K562 (cell line): ENCODE results near the gene ORMDL3. TPM values are rescaled to one million over a fixed set of nuclear protein-coding genes. Genes with fewer than 3 reads are reported as not detected.

Experiments
- ATAC-seq: fragments of 200-7000 bp; cut with Tn5 transposase; 3 replicates; pipeline ENCODE4 v1.9.1; 2020; ENCODE audit warnings: moderate library complexity
- BruUV-seq: library from RNA; stranded (reverse); fragments of 400-500 nt; replicated peaks from 2 replicates; lab custom pipeline; 2021; lab: Mats Ljungman, UMichigan
- CTCF ChIA-PET: fragments of 300-600 bp; formaldehyde crosslinking; extraction: SDS; loops from one replicate; lab custom pipeline; 2021; ENCODE audit warnings: low intra/inter-chr PET ratio; lab: Yijun Ruan, JAX
- POLR2A ChIA-PET: fragments of 300-600, 350-650 bp; sonication (Branson Sonifier 250); formaldehyde crosslinking; extraction: SDS; loops from one replicate; lab custom pipeline; 2021; ENCODE audit warnings: antibody characterized with exemption, inconsistent platforms; lab: Yijun Ruan, JAX
- DNase-seq, 4 experiments: peaks; one replicate each; pipeline versions ENCODE4 v3.0.0 to v3.0.0-alpha.2; 2011 to 2018; ENCODE audit warnings: low spot score in 3 of 4, mixed read lengths in 3 of 4; ENCODE audit errors: extremely low read depth in 1 of 4
- FAIRE-seq: peaks from 2 replicates; lab custom pipeline; 2011; peaks lifted over from hg19 to GRCh38; lab: Jason Lieb, UNC
- H2AFZ ChIP-seq: 2 replicates; pipeline ENCODE4 v1.6.0; 2011; ENCODE audit warnings: low read depth, low read length, control low read depth, inconsistent platforms
- H3K27ac ChIP-seq: fragments of 200-600 bp; 3 replicates; pipeline ENCODE4 v1.8.0; 2011; ENCODE audit warnings: low read depth, mild to moderate bottlenecking, control low read depth, inconsistent platforms, low read length, moderate library complexity, mixed read lengths; ENCODE audit errors: extremely low read depth
- H3K27me3 ChIP-seq, 2 experiments: fragments of 300-600 bp in 1 of 2; 2 replicates in 1 of 2; 3 replicates in 1 of 2; pipeline versions ENCODE4 v1.6.0 to v1.8.0; 2011; ENCODE audit warnings: inconsistent platforms in 2 of 2, low read length in 2 of 2, mild to moderate bottlenecking in 1 of 2, mixed read lengths in 1 of 2, moderate library complexity in 1 of 2; ENCODE audit not compliant: control insufficient read depth in 2 of 2, insufficient read depth in 2 of 2
- H3K36me3 ChIP-seq: fragments of 300-600 bp; 3 replicates; pipeline ENCODE4 v1.8.0; 2011; ENCODE audit warnings: mild to moderate bottlenecking, low read length, inconsistent platforms; ENCODE audit not compliant: control insufficient read depth, insufficient read depth
- H3K4me1 ChIP-seq, 2 experiments: fragments of 200-600 bp in 1 of 2; replicated peaks in 1 of 2; 2 replicates in 1 of 2; 3 replicates in 1 of 2; pipeline versions ENCODE4 v1.5.1 to v1.8.0; 2011; ENCODE audit warnings: inconsistent platforms in 2 of 2, low read length in 2 of 2, mild to moderate bottlenecking in 1 of 2, mixed read lengths in 1 of 2, moderate library complexity in 1 of 2; ENCODE audit not compliant: control insufficient read depth in 2 of 2, insufficient read depth in 2 of 2
- H3K4me2 ChIP-seq: 2 replicates; pipeline ENCODE4 v1.6.1; 2011; ENCODE audit warnings: low read length, control low read depth, inconsistent platforms, mixed read lengths; ENCODE audit not compliant: insufficient read depth
- H3K4me3 ChIP-seq: fragments of 200-600 bp; sonication (generic), shearing (Covaris generic); 2 replicates; pipeline ENCODE4 v1.5.1; 2016; ENCODE audit warnings: control low read depth, inconsistent platforms
- H3K79me2 ChIP-seq: fragments of 200-600 bp; 3 replicates; pipeline ENCODE4 v1.8.0; 2011; ENCODE audit warnings: low read length, inconsistent platforms; ENCODE audit not compliant: control insufficient read depth, insufficient read depth
- H3K9ac ChIP-seq, 2 experiments: 2 replicates each; pipeline versions ENCODE4 v1.6.0 to v1.6.1; 2011; ENCODE audit warnings: low read depth in 2 of 2, low read length in 2 of 2, control low read depth in 1 of 2, inconsistent platforms in 1 of 2, mild to moderate bottlenecking in 1 of 2, mixed read lengths in 1 of 2; ENCODE audit not compliant: insufficient read depth in 1 of 2
- H3K9me1 ChIP-seq: one replicate; pipeline ENCODE4 v1.6.0; 2011; ENCODE audit warnings: inconsistent platforms, mild to moderate bottlenecking, low read length, moderate library complexity; ENCODE audit not compliant: control insufficient read depth, insufficient read depth
- H3K9me3 ChIP-seq: replicated peaks from 2 replicates; pipeline ENCODE4 v1.5.1; 2011; ENCODE audit warnings: low read depth, low read length, inconsistent platforms; ENCODE audit not compliant: control insufficient read depth, insufficient read depth
- H4K20me1 ChIP-seq: replicated peaks from 2 replicates; pipeline ENCODE4 v1.6.1; 2011; ENCODE audit warnings: low read length, inconsistent platforms, mixed read lengths; ENCODE audit not compliant: control insufficient read depth, insufficient read depth
- ATF3 ChIP-seq, 2 experiments: fragments of 450-650 bp in 1 of 2; sonication (generic) in 1 of 2; formaldehyde crosslinking in 1 of 2; IDR thresholded peaks in 1 of 2; conservative IDR thresholded peaks in 1 of 2; 2 replicates each; pipeline versions ENCODE4 v1.6.1 to v1.8.1; 2016 to 2023; ENCODE audit warnings: mild to moderate bottlenecking in 2 of 2, moderate library complexity in 2 of 2, inconsistent platforms in 1 of 2, missing genetic modification reagents in 1 of 2
- ATF7 ChIP-seq: fragments of 450-650 bp; IDR thresholded peaks from 2 replicates; pipeline ENCODE4 v1.7.1; 2014; ENCODE audit warnings: mild to moderate bottlenecking, moderate library complexity
- CBFA2T3 ChIP-seq: fragments of 450-650 bp; IDR thresholded peaks from 2 replicates; pipeline ENCODE4 v1.6.1; 2017
- CHD4 ChIP-seq: fragments of 200-600 bp; sonication (generic); IDR thresholded peaks from 3 replicates; pipeline ENCODE4 v1.6.1; 2012; ENCODE audit warnings: low read depth, mild to moderate bottlenecking, mixed read lengths, low read length, inconsistent platforms; ENCODE audit not compliant: insufficient read depth, insufficient replicate concordance, poor library complexity, severe bottlenecking
- E2F6 ChIP-seq, 2 experiments: IDR thresholded peaks; 2 replicates each; pipeline ENCODE4 v1.6.1; 2011; ENCODE audit warnings: borderline replicate concordance in 1 of 2, control low read depth in 1 of 2, low read depth in 1 of 2, low read length in 1 of 2, mild to moderate bottlenecking in 1 of 2, mixed read lengths in 1 of 2, moderate library complexity in 1 of 2; ENCODE audit not compliant: insufficient read depth in 1 of 2, insufficient read length in 1 of 2, poor library complexity in 1 of 2, severe bottlenecking in 1 of 2; ENCODE audit errors: extremely low read depth in 1 of 2
- E4F1 ChIP-seq: fragments of 250-450 bp; sonication (Bioruptor Pico); IDR thresholded peaks from 2 replicates; pipeline ENCODE4 v1.5.0; 2021; ENCODE audit warnings: mild to moderate bottlenecking, borderline replicate concordance
- ELK3 ChIP-seq: fragments of 450-650 bp; formaldehyde crosslinking; IDR thresholded peaks from 2 replicates; pipeline ENCODE4 v1.4.0; 2020; ENCODE audit warnings: mild to moderate bottlenecking
- FOXJ3 ChIP-seq: sonication (generic); formaldehyde crosslinking; IDR thresholded peaks from 2 replicates; pipeline ENCODE4 v1.4.0; 2020; ENCODE audit warnings: mild to moderate bottlenecking, missing genetic modification reagents
- IRF2 ChIP-seq: sonication (generic); formaldehyde crosslinking; IDR thresholded peaks from 2 replicates; pipeline ENCODE4 v1.8.1; 2022; ENCODE audit warnings: mild to moderate bottlenecking, missing genetic modification reagents
- KDM1A ChIP-seq, 2 experiments: fragments of 450-650 bp; IDR thresholded peaks; 2 replicates each; pipeline ENCODE4 v1.6.1; 2016; ENCODE audit warnings: mild to moderate bottlenecking in 2 of 2
- KLF16 ChIP-seq: IDR thresholded peaks from 2 replicates; pipeline ENCODE4 v1.6.1; 2016; ENCODE audit warnings: antibody characterized with exemption
- MCM3 ChIP-seq: fragments of 450-650 bp; IDR thresholded peaks from 2 replicates; pipeline ENCODE4 v1.6.1; 2016
- SMAD1 ChIP-seq: fragments of 150-350 bp; IDR thresholded peaks from 2 replicates; pipeline ENCODE4 v1.6.1; 2014; ENCODE audit warnings: low read length, low read depth; ENCODE audit not compliant: partially characterized antibody
- TAF9B ChIP-seq: fragments of 450-650 bp; IDR thresholded peaks from 2 replicates; pipeline ENCODE4 v1.6.1; 2018; ENCODE audit warnings: mild to moderate bottlenecking; ENCODE audit not compliant: partially characterized antibody
- THRAP3 ChIP-seq: fragments of 450-650 bp; IDR thresholded peaks from 2 replicates; pipeline ENCODE4 v1.6.1; 2016; ENCODE audit warnings: mild to moderate bottlenecking, inconsistent platforms, borderline replicate concordance
- ZFP1 ChIP-seq: fragments of 450-650 bp; formaldehyde crosslinking; IDR thresholded peaks from 2 replicates; pipeline ENCODE4 v1.4.0; 2020; ENCODE audit warnings: mild to moderate bottlenecking, mixed read lengths
- ZNF263 ChIP-seq: sonication (generic); formaldehyde crosslinking; IDR thresholded peaks from 2 replicates; pipeline ENCODE4 v1.8.0; 2022; ENCODE audit warnings: mild to moderate bottlenecking, missing genetic modification reagents, borderline replicate concordance
- WGBS: fragments of 100-300 bp; shearing (Covaris generic); methylation state at CpG from one replicate; pipeline ENCODE4 v1.1.6; 2016; ENCODE audit warnings: low coverage, mixed read lengths; ENCODE audit not compliant: insufficient coverage; ENCODE audit errors: missing lambda C conversion rate; 5-methylcytosine and 5-hydroxymethylcytosine counted together
- in situ Hi-C: fragments of 300-500 bp; cut with MboI; formaldehyde crosslinking; loops from 4 replicates; pipeline ENCODE4 v1.15.0; 2018; ENCODE audit warnings: inconsistent platforms, mixed read lengths
- intact Hi-C: fragments of 100-400 bp; cut with micrococcal nuclease; formaldehyde crosslinking; loops from 2 replicates; pipeline ENCODE4 v1.14.2; 2022
- polyA plus RNA-seq, 8 experiments: library from polyadenylated mRNA; depleted of rRNA in 4 of 8; stranded (reverse) in 5 of 8; unstranded in 3 of 8; fragments of >200 nt; fragmentation: Nextera tagmentation in 2 of 8; fragmentation: Illumina TruSeq in 1 of 8; extraction: Ambion mirVana in 2 of 8; extraction: Trizol in 1 of 8; gene quantifications; 2 replicates each; pipeline versions ENCODE4 v1.2.1 to v1.2.3, GENCODE V29; 2011 to 2014; ENCODE audit warnings: inconsistent platforms in 1 of 8, missing spikeins in 1 of 8
- total RNA-seq, 7 experiments: library from RNA; depleted of rRNA in 6 of 7; stranded (reverse); fragments of >200 nt in 6 of 7; fragmentation: Illumina TruSeq in 2 of 7; extraction: Trizol in 2 of 7; gene quantifications; 2 replicates each; pipeline versions ENCODE4 v1.2.1 to v1.2.3, GENCODE V29; 2011 to 2021; ENCODE audit warnings: low replicate concordance in 1 of 7

Gene ORMDL3
- total and polyA plus RNA-seq, 9 of the 15 experiments (the other 6 are each of a cell fraction or from before 2014, with no cell fraction given), result 2.7 to 57.4 (median 27.1) TPM

- WGBS, result 45% methylated on average over 5 of the region's 5 CpGs
- Histone ChIP-seq H3K9me3 (no peaks in the 10 kb centered on the region), H3K9me1 (no peaks in the 10 kb centered on the region), H3K4me2 (no peak overlapping the region), H3K36me3 (no peaks in the 10 kb centered on the region), H3K27ac (no peak overlapping the region), H3K4me3 (no peak overlapping the region), H4K20me1 (no peaks in the 10 kb centered on the region), H3K79me2 (no peaks in the 10 kb centered on the region), H3K9ac (no peak overlapping the region), H2AFZ (no peak overlapping the region), H3K4me1 (peaks cover 18 to 21% of the 10 kb centered on the region in 2 experiments), H3K27me3 (no peaks in the 10 kb centered on the region)
- in situ Hi-C loops (no loop called here), intact Hi-C loops (no loop called here)
- no TSS peak for BruUV-seq
- POLR2A ChIA-PET, result no interaction called here
- no peak for FAIRE-seq
- CTCF ChIA-PET, result interaction anchor here (0.6 kb wide), 1 partner anchor 749 kb away, joined by 3 read pairs; no protein-coding TSS in a partner anchor
- DNase-seq, result no peak
- TF ChIP-seq ATF3 (IDR thresholded peaks at IDR 0.05), result no peak
- no peak for TF ChIP-seq ATF3 (CRISPR knock-in tag; conservative IDR thresholded peaks at IDR 0.05)
- no peak for TF ChIP-seq E4F1 (CRISPR knock-in tag)
- no peak for TF ChIP-seq TAF9B
- no peak for TF ChIP-seq E2F6 (IDR thresholded peaks at IDR 0.05; ENCODE audit: borderline replicate concordance in 1 of 2, extremely low read depth in 1 of 2, insufficient read depth in 1 of 2, insufficient read length in 1 of 2, low read depth in 1 of 2, low read length in 1 of 2, poor library complexity in 1 of 2, severe bottlenecking in 1 of 2)
- TF ChIP-seq ZNF263 (CRISPR knock-in tag), result no peak
- TF ChIP-seq KLF16, result no peak
- no peak for TF ChIP-seq ELK3
- TF ChIP-seq IRF2, result no peak
- TF ChIP-seq CBFA2T3, result no peak
- no peak for TF ChIP-seq ZFP1 (CRISPR knock-in tag)
- TF ChIP-seq MCM3, result no peak
- TF ChIP-seq CHD4, result no peak
- no peak for TF ChIP-seq FOXJ3 (CRISPR knock-in tag)
- TF ChIP-seq THRAP3, result no peak
- TF ChIP-seq SMAD1, result no peak
- TF ChIP-seq ATF7, result no peak
- TF ChIP-seq KDM1A (IDR thresholded peaks at IDR 0.05), result no peak
- ATAC-seq, result no peak
These were observed 6.9 kb upstream of the ORMDL3 start for GRCh38 chr17:39934324-39934723.
